Measurements from ENCODE around the gene CEBPZ.

The CEBPZ gene

GRCh38 chr2:37180640-37181039 is 50.8 kb downstream of the CEBPZ start:
- DNase-seq (ENCODE audit: low spot score), result no peak

GRCh38 chr2:37180006-37180639 is 51.3 kb downstream of the CEBPZ start:
- DNase-seq (ENCODE audit: low spot score), result no peak

GRCh38 chr2:37173741-37174140 is 57.7 kb downstream of the CEBPZ start:
- DNase-seq (ENCODE audit: low spot score), result no peak

GRCh38 chr2:37171624-37171950 is 59.8 kb downstream of the CEBPZ start:
- DNase-seq (ENCODE audit: low spot score), result no peak

DNA sequence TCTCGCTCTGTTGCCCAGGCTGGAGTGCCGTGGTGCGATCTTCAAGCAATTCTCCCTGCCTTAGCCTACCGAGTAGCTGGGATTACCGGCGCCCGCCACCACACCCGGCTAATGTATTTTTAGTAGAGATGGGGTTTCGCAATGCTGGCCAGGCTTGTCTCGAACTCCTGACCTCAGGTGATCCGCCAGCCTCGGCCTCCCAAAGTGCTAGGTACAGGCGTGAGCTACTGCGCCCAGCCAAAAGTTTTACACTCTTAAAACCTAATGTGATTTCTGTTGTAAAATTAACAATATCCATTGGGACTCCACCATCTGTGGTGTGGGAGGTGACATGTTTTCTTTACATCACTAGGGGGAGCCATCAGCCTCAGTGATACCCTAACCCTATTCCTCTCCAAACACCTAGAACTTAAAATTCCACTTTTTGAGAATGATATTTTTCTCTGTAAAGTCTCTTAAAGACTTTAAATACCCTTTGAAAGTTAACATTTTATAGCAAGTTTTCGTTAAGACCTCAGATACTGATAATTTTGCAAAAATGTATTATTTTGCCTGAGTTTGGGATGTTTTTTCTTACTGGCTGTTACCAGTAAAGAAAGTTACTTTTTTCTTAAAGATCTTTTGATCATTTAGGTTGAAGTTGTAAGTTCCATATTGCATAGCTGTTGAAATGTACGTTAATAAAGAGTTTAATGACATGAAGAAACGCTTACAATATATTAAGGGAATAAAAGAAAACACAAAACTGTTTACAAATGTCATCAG is 63.0 kb downstream of the CEBPZ start:
- DNase-seq (ENCODE audit: low spot score), result peak; percentile 65

DNA sequence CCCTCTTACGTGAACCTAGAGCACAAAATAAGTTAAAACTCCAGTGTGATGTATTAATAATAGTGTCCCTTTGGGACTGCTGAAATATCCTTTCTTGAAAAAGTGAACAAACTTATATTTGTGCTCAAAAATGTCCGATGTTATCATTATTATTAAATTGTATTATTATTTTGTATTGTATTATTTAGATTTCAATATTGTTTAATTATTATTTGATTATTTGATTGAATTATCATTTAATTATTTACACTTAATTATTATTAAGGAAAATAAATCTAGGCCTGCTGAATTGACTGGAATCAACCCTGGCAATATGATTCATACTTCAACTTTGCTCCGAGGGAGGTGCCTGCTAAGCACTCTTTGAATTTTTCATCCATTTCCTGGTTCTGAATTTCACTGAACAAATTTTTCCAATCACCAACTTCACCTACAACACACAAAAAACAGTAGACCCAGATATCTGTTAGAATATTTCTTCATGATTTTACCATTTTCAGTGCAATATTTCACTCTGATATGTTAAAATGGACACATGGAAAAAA is 63.7 kb downstream of the CEBPZ start:
- DNase-seq (ENCODE audit: low spot score), result no peak

DNA sequence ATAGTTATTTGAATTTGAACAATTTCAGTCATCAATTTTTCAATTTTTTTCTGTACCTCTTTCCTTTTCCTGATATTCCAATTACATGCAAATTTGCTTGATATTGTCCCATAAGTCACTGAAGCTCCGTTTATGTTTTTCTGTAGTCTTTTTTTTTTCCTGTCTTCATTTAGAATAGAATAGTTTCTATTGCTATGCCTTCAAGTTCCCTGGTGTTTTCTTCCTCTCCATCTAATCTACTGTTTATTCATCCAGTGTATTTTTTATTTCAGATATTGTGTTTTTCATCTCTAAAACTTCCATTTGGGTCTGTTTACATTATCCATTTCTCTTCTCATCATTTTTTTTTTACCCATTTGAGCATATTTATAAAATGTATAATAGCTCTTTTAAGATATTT is 66.6 kb downstream of the CEBPZ start:
- DNase-seq (ENCODE audit: low spot score), result no peak

- peak; percentile 93 for DNase-seq (ENCODE audit: low spot score)
These were observed 74.3 kb downstream of the CEBPZ start, which contains the start of gene EIF2AK2 for GRCh38 chr2:37156857-37157714. EIF2AK2 (minus strand) TSS chr2:37156980; CDS start chr2:37147806, 9,174 bp downstream.

GRCh38 chr2:37156071-37156856 is 75.1 kb downstream of the CEBPZ start:
- DNase-seq (ENCODE audit: low spot score), result peak; percentile 39

- DNase-seq (ENCODE audit: low spot score), result no peak
These were observed 76.6 kb downstream of the CEBPZ start for GRCh38 chr2:37154785-37155184.

DNA sequence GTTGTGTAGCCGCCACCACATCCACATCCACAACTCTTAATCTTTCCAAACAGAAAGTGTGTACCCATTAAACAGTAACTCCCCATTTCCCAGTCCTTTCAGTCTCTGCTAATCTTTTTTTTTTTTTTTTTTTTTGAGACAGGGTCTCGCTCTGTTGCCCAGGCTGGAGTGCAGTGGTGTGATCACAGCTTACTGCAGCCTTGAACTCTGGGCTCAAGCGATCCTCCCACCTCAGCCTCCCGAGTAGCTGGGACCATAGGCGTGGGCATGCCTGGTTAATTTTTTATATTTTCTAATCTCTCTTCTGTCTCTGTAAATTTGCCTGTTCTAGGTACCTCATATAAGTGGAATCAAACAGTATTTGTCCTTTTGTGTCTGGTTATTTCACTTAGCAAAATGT is 78.2 kb downstream of the CEBPZ start:
- DNase-seq (ENCODE audit: low spot score), result no peak
